Posterior vena cava (tissue), 2 donors: ENCODE data around the gene LRP1B. TPM values are rescaled to one million over a fixed set of nuclear protein-coding genes. Genes with fewer than 3 reads are reported as not detected.

Experiments used
- DNase-seq: peaks from one replicate; pipeline ENCODE4 v3.0.0-alpha.2; 2020; ENCODE audit warnings: low spot score
- intact Hi-C, 2 donors: fragments of 100-400 bp; cut with DNase I; formaldehyde crosslinking; loops; one replicate each; pipeline versions ENCODE4 v1.14.1 to v1.14.2; 2022 to 2023
- total RNA-seq, 2 donors: library from RNA; stranded (reverse); fragmentation: NEBNext Ultra II Directional; extraction: Animal tissue kit (Norgen Biotek cat#: 25700); gene quantifications; one replicate each; pipeline ENCODE4 v1.2.1, GENCODE V29; 2021
- donor health status: DM: yes; HTN: yes; CAD: no.
- donor health status: DM: yes; HTN: yes; CAD: no.

Gene LRP1B
- total RNA-seq, 2 donors from 2014 or later: 0.46 to 0.48 TPM

DNA sequence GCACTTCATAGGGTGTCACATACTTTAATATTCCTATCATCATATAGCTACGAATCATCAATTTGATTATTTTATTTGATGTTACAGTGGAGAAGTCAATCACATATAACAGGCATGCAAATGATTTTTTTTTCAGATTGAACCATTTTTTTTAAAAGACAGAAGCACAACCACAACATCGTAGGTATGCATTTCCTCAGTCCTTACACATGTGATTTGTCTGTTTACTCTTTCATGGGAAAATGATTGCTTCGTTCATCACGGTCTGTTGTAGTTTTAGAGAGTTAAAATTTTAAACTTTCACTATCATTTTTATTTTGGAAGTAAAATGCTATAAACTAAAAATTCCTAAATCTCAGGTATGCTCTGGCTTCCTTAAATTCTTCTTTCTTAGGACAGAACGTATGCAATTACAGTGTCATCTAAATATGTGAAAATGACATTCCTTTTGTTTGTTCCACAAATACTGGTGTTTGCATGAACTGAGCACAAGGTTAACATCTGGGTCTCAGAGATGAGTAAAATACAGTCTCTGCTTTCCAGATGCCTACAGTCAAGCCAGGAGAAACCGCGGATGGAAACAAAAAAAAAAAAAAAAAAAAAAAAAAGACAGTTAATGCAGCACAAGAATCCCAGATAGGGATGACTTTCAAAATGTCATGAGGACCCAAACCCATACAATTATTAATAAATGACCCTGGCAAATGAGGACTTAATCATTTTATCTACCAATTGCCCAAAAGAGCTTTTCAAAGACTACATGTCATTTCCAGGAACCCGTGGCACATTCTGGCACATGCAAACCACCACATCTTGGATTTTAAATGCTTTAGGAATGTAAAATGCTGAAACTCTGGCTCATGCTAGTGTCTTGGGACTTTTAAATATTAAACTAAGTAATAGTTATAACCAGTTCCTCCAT, 201.2 kb downstream of the LRP1B start:
- no peak for DNase-seq
- intact Hi-C loops: no loop called here

- intact Hi-C loops: no loop called here
- DNase-seq: no peak
Observed at GRCh38 chr2:141928476-141928875, 202.3 kb downstream of the LRP1B start.

DNA sequence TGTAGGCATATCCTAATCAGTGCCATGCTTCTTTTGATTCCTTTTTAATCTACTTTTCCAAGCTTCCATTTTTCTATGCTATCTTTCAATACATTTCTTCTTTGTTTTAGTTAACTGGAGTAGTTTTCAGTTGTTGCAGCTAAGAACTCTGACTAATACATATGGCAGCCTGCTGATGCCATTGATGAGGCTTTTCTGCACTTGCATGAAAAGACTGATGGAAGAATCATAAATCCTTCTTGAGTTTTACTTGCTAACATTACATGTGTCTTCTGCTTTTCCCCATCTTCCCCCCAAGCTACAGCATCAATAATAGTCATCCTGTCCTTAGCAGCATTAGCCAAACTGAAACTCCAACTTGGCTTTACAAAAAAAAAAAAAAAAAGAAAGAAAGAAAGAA, 203.3 kb downstream of the LRP1B start:
- intact Hi-C loops: no loop called here
- DNase-seq: no peak

DNA sequence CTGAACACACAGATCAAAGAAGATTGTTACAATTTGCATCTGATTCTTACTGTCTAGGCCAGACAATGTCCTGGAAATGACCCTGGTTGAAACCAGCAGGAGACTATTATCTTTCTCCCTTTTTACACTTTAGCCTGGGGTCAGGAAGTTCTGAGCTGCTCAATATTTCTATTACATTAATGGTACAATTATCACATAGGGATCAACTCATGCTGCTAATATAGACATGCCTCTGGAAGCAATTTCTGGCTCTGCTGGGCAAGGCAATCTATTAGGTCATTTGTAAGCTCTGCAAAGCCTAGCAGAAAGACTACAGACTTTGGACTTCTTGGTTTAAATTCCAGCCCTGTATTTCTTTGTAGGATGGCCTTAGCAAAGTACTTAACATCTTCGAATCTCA, 205.3 kb downstream of the LRP1B start:
- intact Hi-C loops: no loop called here
- DNase-seq: no peak

DNA sequence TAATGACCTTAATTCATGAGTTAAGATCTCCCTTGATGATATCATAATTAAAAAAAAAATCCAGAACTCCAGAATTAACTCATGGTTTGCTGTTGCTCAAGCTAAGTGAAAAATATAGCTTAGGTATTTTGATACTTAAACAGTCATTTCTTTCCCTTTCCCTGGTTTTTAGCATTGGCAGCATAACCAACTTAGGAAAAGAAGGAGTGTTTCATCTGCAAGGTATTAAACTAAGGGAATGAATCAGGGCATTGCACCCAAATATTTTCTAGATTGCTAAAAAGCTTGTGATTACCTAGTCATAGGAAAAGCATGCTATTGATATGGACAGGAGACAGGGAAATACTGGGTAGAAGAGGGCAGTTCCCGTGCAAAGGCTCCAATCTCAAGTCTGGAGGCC, 207.2 kb downstream of the LRP1B start:
- no peak for DNase-seq
- intact Hi-C loops: no loop called here

DNA sequence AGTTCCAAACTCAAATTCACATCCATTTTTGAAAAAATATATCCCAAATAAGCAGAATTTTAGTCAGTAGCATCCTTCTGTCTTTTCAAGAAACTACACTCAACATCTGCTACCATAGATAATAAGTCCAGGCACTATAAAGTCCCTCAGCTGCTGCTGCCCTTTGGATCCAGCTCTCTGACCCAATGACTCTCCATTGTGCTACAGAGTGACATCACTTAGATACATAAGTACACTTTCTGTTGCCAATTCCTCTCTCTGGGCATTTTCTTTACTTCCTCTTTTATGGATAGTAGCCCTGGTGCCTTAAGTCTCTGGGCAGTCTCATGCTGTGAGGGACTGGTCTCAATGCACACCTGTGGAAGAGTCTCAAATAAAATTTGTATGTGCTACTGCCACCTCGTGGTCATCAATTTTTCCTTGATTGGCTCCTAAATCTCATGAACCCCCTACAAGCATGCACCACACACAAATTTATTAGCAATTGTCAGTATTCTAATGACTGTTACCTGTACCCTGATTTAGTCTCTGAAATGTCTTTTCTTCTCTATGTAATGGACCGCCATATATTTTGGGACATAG, 219.2 kb downstream of the LRP1B start:
- intact Hi-C loops: no loop called here
- DNase-seq: no peak

DNA sequence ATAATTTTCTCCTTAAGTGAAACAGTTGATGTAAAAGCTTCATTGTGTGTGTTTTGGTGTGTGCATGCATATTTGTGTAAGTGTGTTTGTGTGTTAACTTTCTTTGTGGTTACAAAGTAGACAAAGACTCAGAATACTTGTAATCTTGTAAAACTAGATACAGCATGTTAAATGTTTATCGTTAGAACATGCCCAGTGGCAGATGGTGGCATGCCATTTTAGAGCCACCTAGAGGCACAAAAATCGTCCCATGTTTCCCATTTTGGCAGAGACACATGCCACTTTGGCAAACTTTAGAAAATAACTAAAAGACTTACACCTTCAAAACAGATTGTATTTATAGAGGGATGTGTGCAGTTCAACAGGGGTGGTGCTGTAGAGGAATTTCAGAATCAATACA, 224.1 kb downstream of the LRP1B start:
- intact Hi-C loops: no loop called here
- no peak for DNase-seq

GRCh38 chr2:141900826-141901225, 230.0 kb downstream of the LRP1B start:
- DNase-seq: no peak
- intact Hi-C loops: no loop called here

DNA sequence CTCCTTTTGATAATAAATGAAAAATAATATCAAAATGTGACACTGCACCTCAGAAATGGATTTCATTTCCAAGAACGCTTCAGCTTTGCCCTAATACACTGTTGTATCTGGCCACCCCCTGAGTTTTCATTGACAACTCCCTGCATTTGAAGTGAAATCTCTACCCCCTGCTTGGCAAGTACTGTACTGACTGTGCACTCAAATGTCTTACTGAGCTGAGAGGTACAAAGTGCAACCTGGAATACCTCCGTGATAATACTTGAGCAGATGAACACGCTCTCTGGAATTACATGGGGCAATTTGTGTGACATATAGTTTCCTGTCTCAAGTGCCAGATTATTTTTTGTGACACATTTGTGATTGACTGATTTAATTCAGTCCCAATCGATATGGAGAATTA, 231.1 kb downstream of the LRP1B start:
- DNase-seq: no peak
- intact Hi-C loops: no loop called here

DNA sequence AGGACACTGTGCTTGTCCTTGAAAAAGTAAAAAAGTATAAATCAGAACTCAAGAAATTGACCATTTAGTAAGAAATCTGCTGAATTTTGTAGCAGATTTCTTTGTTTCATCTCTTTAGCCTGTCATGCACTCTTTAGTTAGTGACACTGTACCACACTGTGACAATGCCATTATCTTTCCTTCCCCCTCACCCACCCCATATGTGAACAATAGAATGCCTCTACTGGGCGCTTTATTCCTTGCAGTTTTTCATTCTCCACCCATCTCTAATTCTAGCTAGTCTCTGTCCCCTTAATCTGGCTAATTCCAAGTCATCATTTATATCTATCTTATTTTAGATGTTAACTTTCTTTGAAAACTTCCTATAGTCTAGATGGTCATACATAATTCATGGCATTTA, 241.0 kb downstream of the LRP1B start:
- no peak for DNase-seq
- intact Hi-C loops: no loop called here

GRCh38 chr2:141888987-141889555, 241.7 kb downstream of the LRP1B start:
- no peak for DNase-seq
- intact Hi-C loops: no loop called here

DNA sequence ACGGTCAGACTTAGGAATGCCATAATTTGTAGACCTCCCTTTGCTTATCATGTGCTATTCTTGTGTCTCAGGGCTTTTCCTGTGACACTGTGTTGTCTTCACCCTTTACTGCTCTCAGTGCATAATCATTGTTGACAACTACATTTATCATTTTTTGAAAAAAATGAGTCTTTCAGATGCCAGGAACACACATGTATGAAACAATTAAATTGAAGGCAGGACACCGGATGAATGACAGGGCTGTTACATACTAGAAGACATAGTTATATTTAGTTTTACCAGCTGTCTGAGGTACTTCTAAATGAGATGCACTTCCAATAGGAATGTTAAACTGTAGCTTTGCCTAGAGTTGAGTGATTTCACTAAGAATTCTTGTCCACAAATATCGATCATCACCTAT, 243.5 kb downstream of the LRP1B start:
- intact Hi-C loops: no loop called here
- no peak for DNase-seq

GRCh38 chr2:141878016-141878415, 252.8 kb downstream of the LRP1B start:
- intact Hi-C loops: no loop called here
- DNase-seq: no peak

DNA sequence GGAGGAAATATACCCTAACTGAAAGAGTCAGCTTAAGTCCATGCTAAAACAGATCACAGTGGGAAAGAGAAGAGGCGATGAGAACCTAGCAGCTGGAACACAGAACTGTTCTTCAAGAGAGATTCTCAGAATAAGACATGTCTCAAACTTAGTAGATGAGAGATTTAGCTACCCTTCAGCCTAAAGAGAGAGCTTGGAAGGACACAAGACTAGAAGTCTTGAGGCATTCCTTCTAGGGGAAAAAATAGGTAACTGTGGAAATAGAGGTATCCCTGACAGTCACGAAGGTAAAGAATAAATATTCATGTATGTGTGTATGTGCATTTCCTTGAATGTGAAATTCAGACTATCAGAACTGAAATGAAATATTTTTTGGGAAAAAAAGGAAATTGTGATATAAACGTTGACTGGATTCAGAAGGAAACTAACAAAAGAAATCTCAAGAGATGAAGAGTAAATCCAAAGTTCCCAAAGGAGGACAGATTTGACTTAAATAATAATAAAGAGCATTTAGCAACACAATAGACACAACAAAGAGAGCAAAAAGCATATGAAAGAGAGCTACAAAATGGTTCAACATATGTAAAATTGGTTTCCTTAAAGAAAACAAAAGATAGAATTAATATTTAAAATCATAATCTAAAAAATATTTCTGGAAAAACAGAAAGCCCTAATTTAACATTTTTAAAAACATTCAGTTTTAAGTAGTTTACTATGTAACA, 258.7 kb downstream of the LRP1B start:
- DNase-seq: no peak
- intact Hi-C loops: no loop called here

- DNase-seq: no peak
- intact Hi-C loops: no loop called here
Observed at GRCh38 chr2:141869572-141869971, 261.2 kb downstream of the LRP1B start.

DNA sequence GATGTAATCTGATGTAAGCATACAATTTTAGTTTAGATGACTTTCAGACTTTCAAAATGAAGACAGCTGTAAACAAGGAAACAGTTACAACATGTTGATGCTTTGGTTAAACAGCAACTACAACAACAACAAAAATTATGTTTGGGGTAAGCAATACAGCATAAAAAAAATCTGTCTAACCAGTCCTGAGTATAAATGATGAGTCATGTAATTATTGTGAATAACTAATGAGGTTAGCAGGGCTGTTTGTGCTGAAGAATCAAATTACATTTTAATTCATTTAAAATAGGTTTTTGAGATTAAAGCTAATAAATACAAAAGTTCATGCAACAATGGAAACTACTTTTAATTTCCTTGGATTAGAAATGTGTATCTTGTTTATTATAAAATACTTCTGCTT, 266.9 kb downstream of the LRP1B start:
- intact Hi-C loops: no loop called here
- DNase-seq: no peak

DNA sequence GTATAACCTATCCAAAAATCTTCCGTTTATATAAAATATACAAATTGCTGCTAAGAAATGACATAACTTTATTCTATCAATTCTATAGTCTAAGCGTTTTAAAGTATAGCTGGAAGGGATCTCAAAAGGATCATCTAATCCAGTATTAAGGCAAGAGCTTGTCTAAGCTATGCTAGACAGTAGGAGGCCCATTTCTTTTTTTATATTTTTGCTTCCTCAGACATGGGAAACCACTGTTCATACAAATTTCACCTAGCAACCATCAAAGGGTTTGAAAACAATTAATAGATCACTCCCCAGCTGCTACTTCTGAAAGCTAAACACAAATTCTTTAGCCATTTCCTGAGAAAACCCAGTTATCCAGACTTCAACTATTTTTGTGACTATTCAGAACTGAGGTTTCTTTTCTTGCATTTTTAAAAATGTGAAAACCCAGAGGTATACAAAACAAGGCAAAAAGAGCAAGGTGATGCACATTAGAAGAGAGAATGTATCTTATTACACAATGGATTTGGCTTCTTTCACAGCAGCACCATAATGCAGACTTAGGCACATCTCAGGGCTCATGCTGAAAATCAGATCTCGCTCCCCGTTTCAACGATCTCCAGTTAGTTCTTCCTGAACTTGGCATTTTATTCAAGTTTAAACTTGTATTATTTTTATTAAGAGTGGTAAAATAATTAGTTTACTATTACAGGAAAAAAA, 274.4 kb downstream of the LRP1B start:
- intact Hi-C loops: no loop called here
- no peak for DNase-seq

GRCh38 chr2:141848191-141848590, 282.6 kb downstream of the LRP1B start:
- no peak for DNase-seq
- intact Hi-C loops: no loop called here

GRCh38 chr2:141844231-141844630, 286.6 kb downstream of the LRP1B start:
- no peak for DNase-seq
- intact Hi-C loops: no loop called here

- no peak for DNase-seq
- intact Hi-C loops: no loop called here
Observed at GRCh38 chr2:141835103-141835502, 295.7 kb downstream of the LRP1B start.
